Lower leg skin (tissue), 4 donors: ENCODE data around the gene CAMKK2. TPM values are rescaled to one million over a fixed set of nuclear protein-coding genes. Genes with fewer than 3 reads are reported as not detected.

Source experiments
- DNase-seq, 2 donors: peaks; one replicate each; pipeline ENCODE4 v3.0.0-alpha.2; 2019; ENCODE audit warnings: low spot score in 2 of 2
- H3K4me3 ChIP-seq: fragments of 200-600 bp; sonication (generic); 2 replicates; pipeline ENCODE4 v1.5.1; 2017; ENCODE audit warnings: mild to moderate bottlenecking, low read depth; ENCODE audit not compliant: poor library complexity, severe bottlenecking
- POLR2A ChIP-seq, 2 donors: fragments of 450-650 bp; IDR thresholded peaks; one replicate each; pipeline ENCODE4 v1.6.1; 2016 to 2017; ENCODE audit warnings: antibody characterized with exemption in 2 of 2, mild to moderate bottlenecking in 1 of 2, moderate library complexity in 1 of 2
- WGBS, 2 donors: methylation state at CpG; one replicate each; pipeline ENCODE4 v1.1.5; 2018; 5-methylcytosine and 5-hydroxymethylcytosine counted together
- intact Hi-C: fragments of 100-400 bp; cut with DNase I; formaldehyde crosslinking; loops from one replicate; pipeline ENCODE4 v1.15.0; 2023; ENCODE audit warnings: low total_unique reads
- total RNA-seq, 4 donors: library from RNA; depleted of rRNA; stranded (reverse); fragments of >200 nt; gene quantifications; one replicate each; pipeline ENCODE4 v1.1.0, GENCODE V29; 2016
- TF ChIP-seq, protein P1 (sequence below), 3 donors: fragments of 450-650 bp; IDR thresholded peaks; one replicate each; pipeline ENCODE4 v1.5.1; 2016; ENCODE audit warnings: antibody characterized with exemption in 3 of 3, mild to moderate bottlenecking in 3 of 3, moderate library complexity in 2 of 3

CAMKK2 gene
- total RNA-seq, 4 donors from 2014 or later, result 18.2 to 31.4 (median 21.5) TPM

- 96 to 100% methylated on average over 1 of the region's 1 CpG for WGBS, 2 donors
- TF ChIP-seq, protein P1, sequence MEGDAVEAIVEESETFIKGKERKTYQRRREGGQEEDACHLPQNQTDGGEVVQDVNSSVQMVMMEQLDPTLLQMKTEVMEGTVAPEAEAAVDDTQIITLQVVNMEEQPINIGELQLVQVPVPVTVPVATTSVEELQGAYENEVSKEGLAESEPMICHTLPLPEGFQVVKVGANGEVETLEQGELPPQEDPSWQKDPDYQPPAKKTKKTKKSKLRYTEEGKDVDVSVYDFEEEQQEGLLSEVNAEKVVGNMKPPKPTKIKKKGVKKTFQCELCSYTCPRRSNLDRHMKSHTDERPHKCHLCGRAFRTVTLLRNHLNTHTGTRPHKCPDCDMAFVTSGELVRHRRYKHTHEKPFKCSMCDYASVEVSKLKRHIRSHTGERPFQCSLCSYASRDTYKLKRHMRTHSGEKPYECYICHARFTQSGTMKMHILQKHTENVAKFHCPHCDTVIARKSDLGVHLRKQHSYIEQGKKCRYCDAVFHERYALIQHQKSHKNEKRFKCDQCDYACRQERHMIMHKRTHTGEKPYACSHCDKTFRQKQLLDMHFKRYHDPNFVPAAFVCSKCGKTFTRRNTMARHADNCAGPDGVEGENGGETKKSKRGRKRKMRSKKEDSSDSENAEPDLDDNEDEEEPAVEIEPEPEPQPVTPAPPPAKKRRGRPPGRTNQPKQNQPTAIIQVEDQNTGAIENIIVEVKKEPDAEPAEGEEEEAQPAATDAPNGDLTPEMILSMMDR (IDR thresholded peaks at IDR 0.05), result no peak
- TF ChIP-seq POLR2A (IDR thresholded peaks at IDR 0.05), result no peak
- H3K4me3 ChIP-seq, result no peak overlapping the region
- intact Hi-C loops, result no loop called here
- no peak for DNase-seq
Measured at GRCh38 chr12:121267822-121268221, 28.7 kb downstream of the CAMKK2 start.

DNA sequence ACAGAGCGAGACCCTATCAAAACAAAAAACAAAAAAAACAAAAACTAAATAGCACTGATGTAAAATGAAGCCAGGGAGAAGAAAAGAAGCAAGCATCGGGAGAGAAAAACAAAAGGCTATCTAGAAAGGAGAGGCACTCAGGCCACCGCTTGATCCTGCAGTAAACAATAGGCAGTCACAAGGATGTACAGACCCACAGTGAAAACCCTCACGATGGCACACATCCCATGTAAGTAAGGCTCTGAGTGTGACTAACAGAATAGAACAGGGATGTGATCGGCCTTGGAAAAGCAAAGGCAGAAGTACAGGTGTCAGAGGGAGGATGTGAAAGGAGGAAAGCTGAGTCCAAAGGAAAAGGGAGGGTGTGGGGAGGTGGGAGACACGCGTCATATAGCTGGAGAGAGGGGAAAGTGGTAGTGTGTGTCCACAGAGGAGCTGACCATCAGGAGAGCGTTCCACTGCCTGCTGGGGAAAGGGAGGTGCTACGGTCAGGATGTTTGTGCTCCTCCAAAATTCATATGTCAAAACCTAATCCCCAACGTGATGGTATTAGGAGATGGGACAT lies 31.5 kb downstream of the CAMKK2 start:
- no peak overlapping the region for H3K4me3 ChIP-seq
- DNase-seq, result no peak
- TF ChIP-seq POLR2A (IDR thresholded peaks at IDR 0.05), result no peak
- TF ChIP-seq, protein P1 (IDR thresholded peaks at IDR 0.05), result no peak
- WGBS, 2 donors, result 84 to 85% methylated on average over 10 of the region's 10 CpGs
- intact Hi-C loops, result no loop called here

DNA sequence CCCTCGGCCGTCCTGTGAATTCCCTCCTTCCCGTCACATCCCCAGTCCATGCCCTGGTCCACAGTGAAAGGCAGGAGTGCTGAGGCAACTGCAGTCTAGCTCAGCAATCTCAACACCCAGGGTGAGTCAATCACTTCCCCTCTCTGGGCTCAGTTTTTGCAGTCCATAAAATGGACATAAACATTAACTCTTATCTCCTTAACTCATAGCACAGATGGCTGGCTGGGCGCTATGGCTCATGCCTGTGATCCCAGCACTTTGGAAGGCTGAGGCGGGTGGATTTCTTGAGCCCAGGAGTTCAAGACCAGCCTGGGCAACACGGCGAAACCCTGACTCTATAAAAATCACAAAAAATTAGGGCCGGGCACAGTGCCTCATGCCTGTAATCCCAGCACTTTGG lies 32.4 kb downstream of the CAMKK2 start:
- no peak for TF ChIP-seq POLR2A (IDR thresholded peaks at IDR 0.05)
- no peak for DNase-seq
- intact Hi-C loops, result no loop called here
- 92 to 93% methylated on average over 8 of the region's 8 CpGs for WGBS, 2 donors
- H3K4me3 ChIP-seq, result no peak overlapping the region

DNA sequence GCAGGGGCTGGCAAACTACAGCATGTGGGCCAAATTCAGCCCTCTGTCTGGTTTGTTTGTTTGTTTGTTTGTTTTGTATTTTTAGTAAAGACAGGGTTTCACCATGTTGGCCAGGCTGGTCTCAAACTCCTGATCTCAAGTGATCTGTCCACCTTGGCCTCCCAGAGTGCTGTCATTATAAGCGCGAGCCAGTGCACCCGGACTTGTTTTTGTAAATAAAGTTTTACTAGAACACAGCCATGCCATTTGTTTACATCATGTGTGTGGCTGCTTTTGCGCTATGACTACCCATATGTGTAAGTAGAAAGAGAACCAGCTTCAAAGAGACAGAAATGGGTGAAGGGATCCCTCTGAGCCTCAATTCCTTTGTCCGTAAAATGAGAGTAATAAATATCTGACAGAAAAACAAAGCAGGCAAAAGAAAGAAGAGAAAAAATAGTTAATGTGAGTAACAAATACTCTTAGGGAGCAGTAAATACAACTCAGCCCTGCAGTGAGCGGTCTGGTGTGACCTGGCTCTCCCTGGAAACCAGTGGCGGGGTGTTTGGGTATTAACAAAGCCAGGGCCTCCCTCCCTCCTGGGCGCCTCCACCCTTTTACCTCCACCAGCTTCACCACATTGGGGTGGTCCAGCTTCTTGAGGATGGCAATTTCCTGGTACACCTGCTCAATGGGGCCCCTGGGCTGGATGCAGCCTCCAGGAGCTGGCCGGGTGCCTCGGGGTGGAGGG lies 33.1 kb downstream of the CAMKK2 start:
- no peak for DNase-seq
- 90 to 94% methylated on average over 10 of the region's 10 CpGs for WGBS, 2 donors

DNA sequence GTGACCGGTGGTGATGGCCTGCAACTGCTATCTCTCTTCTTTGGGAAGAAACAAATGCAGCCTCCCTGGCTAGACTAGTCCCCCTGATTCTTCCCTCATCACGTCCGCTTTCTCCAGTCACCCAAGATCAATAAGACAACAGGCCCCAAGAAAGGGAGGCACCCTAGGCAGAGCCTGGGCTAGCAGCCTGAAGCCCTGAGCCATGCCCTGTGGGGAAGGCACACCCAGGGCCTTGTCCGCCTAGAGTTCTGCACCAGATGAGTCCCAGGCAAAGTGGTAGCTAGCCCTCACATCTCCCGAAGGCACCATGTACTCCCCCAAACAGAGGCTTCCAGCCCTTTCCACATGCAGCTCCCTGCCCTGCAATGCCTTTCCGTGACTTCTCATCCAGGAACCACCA lies 35.1 kb downstream of the CAMKK2 start:
- WGBS, 2 donors, result 93 to 94% methylated on average over 5 to 6 of the region's 6 CpGs
- intact Hi-C loops, result no loop called here
- TF ChIP-seq, protein P1 (IDR thresholded peaks at IDR 0.05), result no peak
- no peak for TF ChIP-seq POLR2A (IDR thresholded peaks at IDR 0.05)
- no peak overlapping the region for H3K4me3 ChIP-seq
- DNase-seq, result no peak

More for the DNA sequence above, 33.1 kb downstream of the CAMKK2 start:
- intact Hi-C loops, result no loop called here
- H3K4me3 ChIP-seq, result no peak overlapping the region
- TF ChIP-seq POLR2A (IDR thresholded peaks at IDR 0.05), result no peak
- TF ChIP-seq, protein P1 (IDR thresholded peaks at IDR 0.05), result no peak

GRCh38 chr12:121260091-121260490 lies 36.4 kb downstream of the CAMKK2 start:
- 84 to 93% methylated on average over 7 of the region's 7 CpGs for WGBS, 2 donors
- no peak for TF ChIP-seq POLR2A (IDR thresholded peaks at IDR 0.05)
- TF ChIP-seq, protein P1 (IDR thresholded peaks at IDR 0.05), result no peak
- intact Hi-C loops, result no loop called here
- DNase-seq, result no peak
- H3K4me3 ChIP-seq, result no peak overlapping the region
